H54 (cell line): Measurements from ENCODE around the gene DZIP1.

Source experiments
- DNase-seq: peaks from one replicate; pipeline ENCODE4 v3.0.0; 2011; ENCODE audit warnings: low spot score, mixed read lengths; ENCODE audit not compliant: insufficient read length
- FAIRE-seq: peaks from 3 replicates; lab custom pipeline; 2011; peaks lifted over from hg19 to GRCh38; lab: Jason Lieb, UNC
- POLR2A ChIP-seq: IDR thresholded peaks from 2 replicates; pipeline ENCODE4 v1.6.1; 2011; ENCODE audit warnings: low read depth, mild to moderate bottlenecking, low read length

The DZIP1 gene

DNA sequence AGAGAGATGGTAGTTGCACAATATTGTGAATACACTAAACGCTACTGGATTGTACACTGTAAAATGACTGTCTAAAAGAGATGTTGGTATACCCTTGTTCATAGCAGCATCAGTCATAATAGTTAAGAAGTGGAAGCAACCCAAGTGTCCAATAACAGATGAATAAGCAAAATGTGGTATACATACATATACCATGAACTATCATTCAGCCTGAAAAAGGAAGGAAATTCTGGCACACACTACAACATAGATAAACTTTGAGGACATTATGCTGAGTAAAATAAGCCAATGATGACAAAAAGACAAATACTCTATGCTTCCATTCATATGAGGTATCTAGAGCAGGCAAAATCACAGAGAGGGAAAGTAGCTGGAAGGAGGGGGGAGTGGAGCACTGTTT, 16.0 kb downstream of the DZIP1 start:
- TF ChIP-seq POLR2A: no peak
- DNase-seq (no peak), FAIRE-seq (no peak)

DNA sequence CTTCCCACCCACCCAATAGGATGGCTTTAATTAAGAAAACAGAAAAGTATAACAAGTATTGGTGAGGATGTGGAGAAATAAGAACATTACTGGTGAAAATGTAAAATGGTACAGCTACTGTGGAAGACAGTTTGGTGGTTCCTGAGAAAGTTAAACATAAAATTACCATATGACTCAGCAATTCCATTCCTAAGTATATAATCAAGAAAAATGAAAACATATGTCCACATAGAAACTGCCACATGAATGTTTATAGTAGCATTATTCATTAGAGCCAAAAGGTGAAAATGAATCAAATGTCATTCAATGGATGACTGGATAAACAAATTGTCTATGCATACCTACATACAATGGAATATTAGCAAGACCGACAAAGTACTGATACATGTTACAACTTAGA, 16.9 kb downstream of the DZIP1 start:
- no peak for DNase-seq
- TF ChIP-seq POLR2A: no peak
- peak; percentile 65 for FAIRE-seq

DNA sequence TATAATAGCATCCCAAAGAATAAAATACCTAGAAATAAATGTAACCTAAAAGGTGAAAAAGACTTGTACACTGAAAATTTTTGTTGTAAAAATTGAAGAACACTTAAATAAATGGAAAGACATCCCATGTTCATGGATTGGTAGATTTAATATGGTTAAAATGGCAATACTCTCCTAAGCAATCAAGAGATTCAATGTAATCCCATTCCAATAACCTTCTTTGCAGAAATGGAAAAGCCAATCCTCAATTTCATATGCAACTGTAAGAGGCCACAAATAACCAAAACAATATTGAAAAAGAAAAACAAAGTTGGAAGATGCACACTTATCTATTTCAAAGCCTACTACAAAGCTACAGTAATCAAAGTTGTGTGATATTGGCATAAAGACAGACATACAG, 17.7 kb downstream of the DZIP1 start:
- no peak for TF ChIP-seq POLR2A
- FAIRE-seq (peak; percentile 52), DNase-seq (no peak)

DNA sequence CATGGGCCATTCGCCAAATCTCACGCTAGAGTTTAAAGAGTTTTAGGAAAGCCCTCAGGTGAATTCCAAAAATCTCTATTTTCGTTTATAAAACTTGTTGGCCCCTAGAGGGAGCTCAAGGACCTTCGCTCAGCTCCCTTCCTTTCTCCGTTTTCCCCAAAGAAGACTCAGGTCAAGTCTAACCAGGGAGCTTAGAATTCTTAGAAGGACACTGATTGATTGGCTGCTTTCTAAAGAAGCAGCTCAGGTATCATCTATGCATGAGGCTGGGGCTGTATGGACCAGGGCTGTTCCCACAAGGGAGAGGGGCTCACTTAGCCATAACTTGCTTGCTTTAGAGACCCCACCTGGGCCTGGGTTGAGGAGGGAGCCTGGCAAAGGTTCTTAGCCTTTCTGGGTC, 20.5 kb downstream of the DZIP1 start:
- FAIRE-seq (peak; percentile 91), DNase-seq (peak; percentile 47)
- TF ChIP-seq POLR2A: no peak

DNA sequence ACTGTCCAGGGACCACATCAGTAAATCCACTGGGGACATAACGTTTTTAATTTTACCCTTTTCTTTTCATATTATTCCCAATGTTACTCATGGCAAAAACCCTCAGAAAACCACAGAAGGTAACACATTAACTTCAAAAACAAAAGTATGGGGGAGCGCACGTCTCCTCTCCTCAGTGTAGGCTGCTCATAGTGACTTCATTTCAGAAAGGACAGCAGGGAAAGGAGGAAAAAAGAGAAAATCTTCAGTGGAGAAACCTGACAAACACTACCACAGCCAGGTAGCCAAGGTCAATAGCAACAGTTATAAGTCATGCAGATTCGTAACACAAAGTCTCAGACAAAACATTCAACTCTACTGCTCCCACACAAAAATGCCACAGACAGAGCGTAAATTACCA, 21.4 kb downstream of the DZIP1 start:
- no peak for TF ChIP-seq POLR2A
- FAIRE-seq (peak; percentile 30), DNase-seq (no peak)

DNA sequence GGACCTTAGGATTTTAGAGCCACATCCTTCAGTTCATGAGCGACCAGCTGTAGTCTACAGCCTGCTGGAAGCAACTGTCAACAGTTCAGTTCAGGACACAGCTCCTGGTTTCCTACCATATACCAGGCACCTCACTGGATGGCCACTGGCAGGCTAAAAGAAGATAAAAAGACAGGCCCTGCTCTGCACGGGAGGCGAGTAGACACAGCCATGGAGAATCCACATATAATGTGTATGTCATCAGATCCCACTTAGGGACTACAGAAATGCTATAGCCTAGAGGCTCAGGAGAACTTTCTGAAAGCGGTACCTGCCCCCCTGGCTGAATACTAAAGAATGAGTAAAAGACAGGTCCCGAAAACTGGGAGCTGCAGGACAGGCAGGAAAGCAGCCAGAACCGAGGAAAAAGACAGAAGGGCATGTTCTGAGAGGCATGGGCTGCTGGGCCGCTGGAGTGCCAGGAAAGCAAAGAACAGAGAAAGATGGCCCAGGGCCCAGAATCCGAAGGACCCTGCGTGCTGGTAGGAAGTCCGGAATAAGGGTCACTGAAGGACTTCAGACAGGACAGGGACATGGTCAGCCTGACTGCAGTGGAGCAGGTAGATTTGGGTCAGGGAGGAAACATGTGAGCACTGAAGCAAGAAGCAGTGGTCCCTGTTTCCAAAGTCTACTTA, 23.5 kb downstream of the DZIP1 start:
- no peak for TF ChIP-seq POLR2A
- FAIRE-seq (no peak), DNase-seq (no peak)

DNA sequence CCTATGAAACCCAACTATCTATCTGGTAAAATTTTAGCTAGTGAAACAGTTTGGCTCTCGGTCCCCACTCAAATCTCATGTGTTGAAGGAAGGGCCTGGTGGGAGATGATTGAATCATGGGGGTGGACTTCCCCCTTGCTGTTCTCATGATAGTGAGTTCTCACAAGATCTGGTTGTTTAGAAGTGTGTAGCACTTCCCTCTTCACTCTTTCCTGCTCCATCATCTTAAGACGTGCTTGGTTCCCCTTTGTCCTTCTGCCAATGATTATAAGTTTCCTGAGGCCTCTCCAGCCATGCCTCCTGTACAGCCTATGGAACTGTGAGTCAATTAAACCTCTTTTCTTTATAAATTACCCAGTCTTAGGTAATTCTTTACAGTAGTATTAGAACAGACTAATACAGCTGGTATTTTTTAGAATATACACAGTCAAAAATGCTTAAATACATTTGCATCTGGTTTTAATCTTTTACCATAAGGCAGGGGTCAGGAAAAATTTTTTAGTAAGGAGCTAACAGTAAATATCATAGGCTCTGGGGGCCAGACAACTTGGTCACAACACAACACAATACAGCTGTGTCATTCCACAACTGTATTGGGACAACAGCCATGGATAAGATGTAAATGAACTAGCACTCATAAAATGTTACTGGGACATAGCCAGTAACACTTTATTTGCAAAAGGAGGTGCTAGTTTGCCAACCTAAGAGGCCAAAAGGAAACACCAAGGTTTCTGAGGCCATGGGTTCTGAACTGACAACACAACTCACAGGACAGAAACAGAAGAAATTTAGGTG, 24.3 kb downstream of the DZIP1 start:
- TF ChIP-seq POLR2A: no peak
- DNase-seq (no peak), FAIRE-seq (no peak)

DNA sequence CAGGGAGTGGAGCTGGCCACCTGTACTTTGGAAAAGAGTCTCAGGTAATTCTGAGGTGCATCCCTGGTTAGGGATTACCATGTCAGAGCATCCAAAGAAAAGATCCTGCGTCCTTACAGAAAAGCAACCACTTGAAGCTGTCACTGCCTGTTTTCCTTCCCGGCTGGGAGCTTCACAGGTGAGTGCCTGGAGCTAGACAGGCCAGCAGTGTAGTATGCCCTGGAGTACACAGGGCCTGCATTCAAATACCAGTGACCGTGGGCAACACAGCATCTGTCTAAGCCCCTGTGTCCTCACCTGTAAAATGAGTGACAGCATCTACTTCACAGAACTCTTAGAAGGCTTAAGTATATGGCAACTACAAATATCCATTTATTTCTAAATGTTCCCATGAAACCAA, 29.0 kb downstream of the DZIP1 start:
- TF ChIP-seq POLR2A: no peak
- no peak for FAIRE-seq
- DNase-seq: no peak

DNA sequence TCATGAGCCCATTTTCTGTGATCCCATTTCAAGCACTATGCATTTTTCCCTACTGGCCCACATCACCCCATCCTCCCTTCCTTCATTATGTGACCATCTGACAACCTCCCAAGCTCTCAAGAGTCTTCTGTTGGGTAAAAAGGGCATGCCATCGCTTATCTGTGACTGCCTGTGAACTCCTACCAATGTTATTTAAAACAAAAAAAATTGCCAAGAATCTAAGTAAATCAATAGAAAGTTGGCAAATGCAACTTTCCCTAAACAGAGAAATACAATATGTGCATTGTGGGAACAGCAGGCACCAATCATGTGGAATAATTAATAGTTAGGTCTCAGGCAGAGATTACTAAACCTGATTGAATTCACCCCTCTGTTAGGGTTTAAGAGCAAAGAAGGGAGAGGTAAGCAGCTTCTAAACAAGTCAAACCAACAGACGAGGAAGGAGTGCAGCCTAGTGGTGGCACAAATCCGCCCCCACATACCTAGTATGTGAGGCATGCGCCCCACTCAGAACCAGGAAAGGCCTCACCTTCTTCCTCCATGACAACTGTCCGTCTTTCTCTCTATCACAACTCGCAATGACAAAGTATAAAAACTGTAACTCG, 29.8 kb downstream of the DZIP1 start:
- TF ChIP-seq POLR2A: no peak
- FAIRE-seq (no peak), DNase-seq (no peak)

DNA sequence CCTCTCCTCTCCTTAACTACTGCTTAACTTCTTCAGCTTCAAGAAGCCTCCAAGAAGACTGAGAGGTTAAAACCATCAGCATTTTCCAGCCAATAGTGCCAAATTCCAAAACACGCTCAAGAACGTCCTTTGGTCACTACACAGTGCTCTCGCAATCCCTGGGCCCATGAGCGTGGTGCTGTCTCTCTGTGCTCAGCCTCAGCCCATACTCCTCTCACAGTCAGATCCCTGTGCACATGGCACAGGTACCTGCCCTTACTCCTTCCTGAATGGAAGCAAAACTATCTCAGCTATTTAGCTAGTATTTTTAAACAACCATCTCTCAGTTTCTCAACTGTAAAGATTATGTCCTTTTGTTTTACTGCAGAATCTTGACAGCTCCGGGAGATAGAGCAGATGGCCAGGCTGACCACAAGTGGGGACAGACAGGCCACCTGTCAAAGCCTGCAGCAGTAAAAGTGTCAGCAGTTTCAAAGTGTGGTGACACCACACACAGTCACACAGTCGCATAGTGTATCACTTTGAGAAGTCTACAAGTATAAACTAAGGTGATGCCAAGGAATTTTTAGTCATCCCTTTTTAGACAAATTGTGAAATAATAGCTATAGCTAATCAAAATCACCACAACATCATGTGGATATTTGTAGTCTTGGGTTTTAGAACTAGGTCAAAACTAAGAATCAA, 35.7 kb downstream of the DZIP1 start:
- DNase-seq (no peak), FAIRE-seq (peak; percentile 27)
- no peak for TF ChIP-seq POLR2A

DNA sequence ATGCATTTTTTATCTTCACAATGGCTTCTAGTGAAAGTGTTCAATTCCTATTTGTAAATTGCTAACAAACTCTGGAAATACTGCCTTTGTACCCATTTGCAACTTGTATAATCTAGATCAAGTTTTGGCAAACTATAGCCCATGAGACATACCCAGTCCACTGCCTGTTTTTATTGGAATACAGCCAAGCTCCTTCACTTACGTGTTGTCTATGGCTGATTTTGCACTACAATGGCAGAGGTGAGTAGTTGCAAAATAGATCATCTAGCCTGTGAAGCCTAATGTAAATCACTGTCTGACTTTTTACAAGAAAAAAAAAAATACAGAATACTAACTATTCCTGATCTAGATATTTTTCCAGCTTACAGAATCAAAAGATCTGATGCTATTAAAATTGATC, 37.1 kb downstream of the DZIP1 start:
- no peak for TF ChIP-seq POLR2A
- peak; percentile 99 for FAIRE-seq
- peak; percentile 37 for DNase-seq

DNA sequence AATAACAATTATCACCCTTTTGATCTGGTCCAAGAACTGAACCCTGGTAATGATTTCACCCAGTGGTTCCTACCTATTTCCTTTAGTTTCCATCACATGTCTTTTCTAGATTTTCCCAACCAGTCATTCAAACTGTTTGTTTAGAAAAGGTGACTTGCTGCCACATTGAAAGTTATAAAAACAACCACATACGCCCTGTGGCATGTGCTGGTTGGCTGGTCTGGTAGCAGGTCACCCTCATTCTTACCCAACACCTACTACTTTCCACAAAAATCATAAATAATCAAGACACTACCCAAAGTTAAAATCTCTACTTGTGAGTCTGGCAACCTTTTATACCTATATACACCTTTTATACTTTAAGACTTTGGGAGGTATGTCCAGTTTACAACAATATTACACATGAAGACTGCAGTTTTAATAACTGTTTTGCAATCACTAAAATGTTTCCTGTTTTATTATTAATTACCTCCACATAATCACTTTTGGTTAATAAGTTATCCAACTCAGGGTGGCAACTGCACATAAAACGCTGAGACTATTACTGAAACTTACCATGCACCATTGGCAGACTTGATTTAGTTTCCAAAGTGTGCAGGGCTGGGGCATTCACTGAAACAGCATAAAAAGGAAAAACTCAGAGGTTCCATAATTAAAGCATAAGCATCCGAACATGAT, 38.9 kb downstream of the DZIP1 start:
- TF ChIP-seq POLR2A: no peak
- FAIRE-seq: no peak
- no peak for DNase-seq

DNA sequence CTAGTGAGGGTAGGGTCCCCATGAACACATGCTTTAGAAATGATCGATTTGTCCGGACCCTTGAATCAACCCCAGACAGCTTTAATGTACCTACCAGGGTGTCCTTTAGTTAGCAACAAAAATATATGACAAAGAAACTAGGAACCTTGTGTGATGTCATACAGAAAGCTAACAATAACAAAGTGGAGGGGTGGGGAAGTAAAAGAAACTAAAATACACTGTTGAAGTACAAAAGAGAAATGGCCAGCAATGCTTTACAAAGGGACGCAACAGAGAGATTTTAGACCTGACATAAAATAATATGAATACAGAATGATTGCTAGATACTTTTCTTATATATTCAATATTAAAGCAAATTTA, 40.0 kb downstream of the DZIP1 start:
- FAIRE-seq (peak; percentile 75), DNase-seq (no peak)
- TF ChIP-seq POLR2A: no peak
